OCI-LY1 (cell line): ENCODE measurements around the gene ASIC5.

ENCODE experiments used
- H2AFZ ChIP-seq: fragments of 200-600 bp; sonication (generic), shearing (Covaris generic); 2 replicates; pipeline ENCODE4 v1.6.0; 2014; ENCODE audit warnings: antibody characterized with exemption, mild to moderate bottlenecking, low read length
- H3F3A ChIP-seq: fragments of 200-600 bp; sonication (generic), shearing (Covaris generic); 2 replicates; pipeline ENCODE4 v1.6.0; 2014; ENCODE audit warnings: mild to moderate bottlenecking, antibody characterized with exemption, low read length, moderate library complexity; ENCODE audit not compliant: insufficient read depth
- H3K27ac ChIP-seq: fragments of 200-600 bp; sonication (generic); 2 replicates; pipeline ENCODE4 v1.5.1; 2014; ENCODE audit warnings: low read length, mixed run types, mild to moderate bottlenecking, low read depth; ENCODE audit not compliant: poor library complexity, severe bottlenecking
- H3K27me3 ChIP-seq: fragments of 200-600 bp; sonication (generic); 2 replicates; pipeline ENCODE4 v1.6.0; 2014; ENCODE audit warnings: antibody characterized with exemption, mild to moderate bottlenecking, low read length, moderate library complexity; ENCODE audit not compliant: insufficient read depth
- H3K36me3 ChIP-seq: fragments of 200-600 bp; sonication (generic); 2 replicates; pipeline ENCODE4 v1.6.1; 2014; ENCODE audit warnings: mild to moderate bottlenecking, antibody characterized with exemption, low read length, moderate library complexity, mixed read lengths; ENCODE audit not compliant: insufficient read depth
- H3K4me1 ChIP-seq: fragments of 200-600 bp; sonication (generic); 2 replicates; pipeline ENCODE4 v1.5.1; 2014; ENCODE audit warnings: mild to moderate bottlenecking, low read length, moderate library complexity; ENCODE audit not compliant: insufficient read depth, severe bottlenecking
- H3K4me2 ChIP-seq: fragments of 200-600 bp; sonication (generic), shearing (Covaris generic); 2 replicates; pipeline ENCODE4 v1.6.1; 2014; ENCODE audit warnings: low read length
- H3K4me3 ChIP-seq: fragments of 200-600 bp; sonication (generic); 2 replicates; pipeline ENCODE4 v1.5.1; 2014; ENCODE audit warnings: low read length, low read depth, mild to moderate bottlenecking, mixed read lengths; ENCODE audit not compliant: poor library complexity, severe bottlenecking
- H3K79me2 ChIP-seq: fragments of 200-600 bp; shearing (Covaris generic); 2 replicates; pipeline ENCODE4 v1.6.1; 2016; ENCODE audit warnings: mixed run types, low read length, mixed read lengths; ENCODE audit not compliant: insufficient read depth
- H3K9ac ChIP-seq: fragments of 200-600 bp; sonication (generic), shearing (Covaris generic); 2 replicates; pipeline ENCODE4 v1.6.1; 2014; ENCODE audit warnings: mild to moderate bottlenecking, low read length, mixed read lengths
- H3K9me2 ChIP-seq: fragments of 200-600 bp; sonication (generic), shearing (Covaris generic); 2 replicates; pipeline ENCODE4 v1.6.1; 2014; ENCODE audit warnings: low read depth, mild to moderate bottlenecking, low read length, mixed read lengths
- H3K9me3 ChIP-seq: fragments of 200-600 bp; shearing (Covaris generic); 2 replicates; pipeline ENCODE4 v1.6.1; 2014; ENCODE audit warnings: low read length, mixed read lengths
- H4K20me1 ChIP-seq: fragments of 200-600 bp; sonication (generic), shearing (Covaris generic); 2 replicates; pipeline ENCODE4 v1.6.0; 2016; ENCODE audit warnings: mild to moderate bottlenecking, low read length; ENCODE audit not compliant: insufficient read depth
- CTCF ChIP-seq: fragments of 200-600 bp; sonication (generic), shearing (Covaris generic); IDR thresholded peaks from 2 replicates; pipeline ENCODE4 v1.5.1; 2017; ENCODE audit warnings: mild to moderate bottlenecking, antibody characterized with exemption, low read length, moderate library complexity, mixed read lengths
- EZH2 ChIP-seq: fragments of 200-600 bp; sonication (generic), shearing (Covaris generic); IDR thresholded peaks from 2 replicates; pipeline ENCODE4 v1.8.0; 2017; ENCODE audit warnings: borderline replicate concordance, mixed run types, mild to moderate bottlenecking, antibody characterized with exemption, low read length, moderate library complexity, mixed read lengths

ASIC5 gene

GRCh38 chr4:155883895-155884294 is 17.8 kb upstream of the ASIC5 start:
- Histone ChIP-seq H2AFZ (no peak overlapping the region), H3K36me3 (no peaks in the 10 kb centered on the region), H3K9me2 (no peaks in the 10 kb centered on the region), H3K9ac (no peak overlapping the region), H4K20me1 (no peaks in the 10 kb centered on the region), H3K27me3 (no peaks in the 10 kb centered on the region), H3F3A (no peaks in the 10 kb centered on the region), H3K9me3 (no peaks in the 10 kb centered on the region), H3K4me3 (no peak overlapping the region), H3K27ac (no peak overlapping the region), H3K4me2 (no peak overlapping the region), H3K79me2 (no peaks in the 10 kb centered on the region), H3K4me1 (no peaks in the 10 kb centered on the region)
- TF ChIP-seq CTCF = no peak
- TF ChIP-seq EZH2 = no peak

GRCh38 chr4:155881555-155881954 is 15.5 kb upstream of the ASIC5 start:
- Histone ChIP-seq H3K79me2 (no peaks in the 10 kb centered on the region), H3K27me3 (no peaks in the 10 kb centered on the region), H3K4me2 (no peak overlapping the region), H3K4me1 (no peaks in the 10 kb centered on the region), H3K9me3 (no peaks in the 10 kb centered on the region), H4K20me1 (no peaks in the 10 kb centered on the region), H3K4me3 (no peak overlapping the region), H3K9ac (no peak overlapping the region), H3K36me3 (no peaks in the 10 kb centered on the region), H3K9me2 (no peaks in the 10 kb centered on the region), H3F3A (no peaks in the 10 kb centered on the region), H3K27ac (no peak overlapping the region), H2AFZ (no peak overlapping the region)
- TF ChIP-seq CTCF (no peak), EZH2 (no peak)

- H3K9me2 ChIP-seq = no peaks in the 10 kb centered on the region
- no peak for TF ChIP-seq CTCF
- TF ChIP-seq EZH2 = no peak
- no peaks in the 10 kb centered on the region for H4K20me1 ChIP-seq
- no peaks in the 10 kb centered on the region for H3K9me3 ChIP-seq
- no peaks in the 10 kb centered on the region for H3K79me2 ChIP-seq
- no peaks in the 10 kb centered on the region for H3K36me3 ChIP-seq
- no peak overlapping the region for H3K4me2 ChIP-seq
- no peaks in the 10 kb centered on the region for H3K4me1 ChIP-seq
- H3K27ac ChIP-seq = no peak overlapping the region
- H3K4me3 ChIP-seq = no peak overlapping the region
- H2AFZ ChIP-seq = no peak overlapping the region
- no peaks in the 10 kb centered on the region for H3F3A ChIP-seq
- H3K9ac ChIP-seq = no peak overlapping the region
- H3K27me3 ChIP-seq = no peaks in the 10 kb centered on the region
Measured at GRCh38 chr4:155879767-155880166, 13.7 kb upstream of the ASIC5 start.
